Body of pancreas (tissue), 4 donors: ENCODE results near the gene CFAP54.

Source experiments
- CTCF ChIP-seq, 7 experiments: fragments of 450-650 bp in 4 of 7; fragments of 200-600 bp in 3 of 7; sonication (generic) in 3 of 7; IDR thresholded peaks; one replicate each; pipeline ENCODE4 v1.5.1; 2016 to 2019; ENCODE audit warnings: antibody characterized with exemption in 7 of 7
- POLR2A ChIP-seq, 3 donors: fragments of 450-650 bp; IDR thresholded peaks; one replicate each; pipeline ENCODE4 v1.6.1; 2016; ENCODE audit warnings: antibody characterized with exemption in 3 of 3, mild to moderate bottlenecking in 2 of 3

DNA sequence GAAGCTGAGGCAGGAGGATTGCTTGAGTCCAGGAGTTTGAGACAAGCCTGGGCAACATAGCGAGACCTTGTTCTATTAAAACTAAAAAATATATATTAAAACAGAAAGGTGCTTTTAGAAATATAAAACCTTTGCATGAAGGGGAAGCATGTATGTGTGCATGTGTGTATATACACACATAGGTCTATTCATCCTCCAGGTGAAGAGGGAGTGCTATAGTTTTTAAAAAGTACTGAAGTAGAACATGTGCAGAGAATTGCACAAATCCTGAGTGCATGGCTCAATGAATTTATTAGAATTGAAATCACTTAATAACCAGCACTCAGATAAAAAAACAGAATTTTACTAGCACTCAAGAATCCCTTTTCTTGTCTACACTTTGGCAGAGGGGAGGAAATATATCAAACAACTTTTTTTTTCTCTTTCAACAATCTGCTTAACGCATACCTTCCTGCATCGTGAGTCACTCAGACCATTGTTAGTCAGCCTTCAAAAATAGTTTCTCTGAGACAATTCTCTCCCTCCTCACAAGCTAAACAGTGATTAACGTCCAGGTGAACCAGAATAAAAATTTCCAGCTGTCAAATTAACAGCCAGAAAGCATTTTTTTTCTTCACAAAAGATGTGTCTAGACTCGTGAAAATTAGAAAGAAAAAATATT, 400.0 kb downstream of the CFAP54 start:
- TF ChIP-seq CTCF (IDR thresholded peaks at IDR 0.05) (no peak), POLR2A (IDR thresholded peaks at IDR 0.05) (no peak)
